MM.1S (cell line): ENCODE measurements around the gene PRKAG2.

ENCODE experiments used
- DNase-seq: peaks from one replicate; pipeline ENCODE4 v3.0.0-alpha.2; 2015
- H2AFZ ChIP-seq: fragments of 300-600 bp; sonication (generic); 2 replicates; pipeline ENCODE4 v1.6.0; 2016; ENCODE audit warnings: antibody characterized with exemption, low read length
- H3F3A ChIP-seq: fragments of 300-600 bp; sonication (generic); 2 replicates; pipeline ENCODE4 v1.6.1; 2016; ENCODE audit warnings: mild to moderate bottlenecking, antibody characterized with exemption, low read length, moderate library complexity, mixed read lengths; ENCODE audit not compliant: insufficient read depth
- H3K27ac ChIP-seq: fragments of 300-600 bp; sonication (generic); 2 replicates; pipeline ENCODE4 v1.5.1; 2016; ENCODE audit warnings: mild to moderate bottlenecking, low read length
- H3K27me3 ChIP-seq: fragments of 300-600 bp; sonication (generic); replicated peaks from 2 replicates; pipeline ENCODE4 v1.6.0; 2016; ENCODE audit warnings: low read length; ENCODE audit not compliant: insufficient read depth
- H3K36me3 ChIP-seq: fragments of 300-600 bp; sonication (generic); replicated peaks from 2 replicates; pipeline ENCODE4 v1.6.1; 2016; ENCODE audit warnings: mild to moderate bottlenecking, low read length, mixed read lengths; ENCODE audit not compliant: insufficient read depth
- H3K4me1 ChIP-seq: fragments of 300-600 bp; sonication (generic); 2 replicates; pipeline ENCODE4 v1.6.1; 2016; ENCODE audit warnings: low read length, mixed read lengths
- H3K4me2 ChIP-seq: fragments of 300-600 bp; sonication (generic); 2 replicates; pipeline ENCODE4 v1.6.0; 2016; ENCODE audit warnings: low read depth, low read length
- H3K4me3 ChIP-seq: fragments of 300-600 bp; sonication (generic); 2 replicates; pipeline ENCODE4 v1.5.1; 2016; ENCODE audit warnings: low read length, mixed read lengths
- H3K79me2 ChIP-seq: fragments of 300-600 bp; sonication (generic); 2 replicates; pipeline ENCODE4 v1.6.1; 2016; ENCODE audit warnings: mixed run types, low read length, mixed read lengths
- H3K9ac ChIP-seq: fragments of 300-600 bp; sonication (generic); 2 replicates; pipeline ENCODE4 v1.6.1; 2016; ENCODE audit warnings: low read length, mixed read lengths
- H3K9me2 ChIP-seq: fragments of 300-600 bp; sonication (generic); replicated peaks from 2 replicates; pipeline ENCODE4 v1.6.1; 2016; ENCODE audit warnings: mild to moderate bottlenecking, low read length, mixed read lengths; ENCODE audit not compliant: insufficient read depth
- H3K9me3 ChIP-seq: fragments of 300-600 bp; sonication (generic); replicated peaks from 2 replicates; pipeline ENCODE4 v1.6.1; 2016; ENCODE audit warnings: mild to moderate bottlenecking, low read length, mixed read lengths; ENCODE audit not compliant: insufficient read depth
- H4K20me1 ChIP-seq: fragments of 300-600 bp; sonication (generic); 2 replicates; pipeline ENCODE4 v1.6.1; 2016; ENCODE audit warnings: mild to moderate bottlenecking, low read length, moderate library complexity, mixed read lengths; ENCODE audit not compliant: insufficient read depth
- EZH2 ChIP-seq: fragments of 300-600 bp; sonication (generic); optimal IDR thresholded peaks from 2 replicates; pipeline ENCODE3; 2017; ENCODE audit warnings: low read depth, mild to moderate bottlenecking, antibody characterized with exemption, low read length, mixed read lengths
- EZH2phosphoT487 ChIP-seq: fragments of 300-600 bp; sonication (generic); IDR thresholded peaks from 2 replicates; pipeline ENCODE4 v1.6.1; 2018; ENCODE audit warnings: antibody characterized with exemption, low read length
- TF ChIP-seq, protein P1 (sequence below): fragments of 300-600 bp; sonication (generic); IDR thresholded peaks from 2 replicates; pipeline ENCODE4 v1.5.1; 2016; ENCODE audit warnings: antibody characterized with exemption, low read length, mixed read lengths

Gene PRKAG2

DNA sequence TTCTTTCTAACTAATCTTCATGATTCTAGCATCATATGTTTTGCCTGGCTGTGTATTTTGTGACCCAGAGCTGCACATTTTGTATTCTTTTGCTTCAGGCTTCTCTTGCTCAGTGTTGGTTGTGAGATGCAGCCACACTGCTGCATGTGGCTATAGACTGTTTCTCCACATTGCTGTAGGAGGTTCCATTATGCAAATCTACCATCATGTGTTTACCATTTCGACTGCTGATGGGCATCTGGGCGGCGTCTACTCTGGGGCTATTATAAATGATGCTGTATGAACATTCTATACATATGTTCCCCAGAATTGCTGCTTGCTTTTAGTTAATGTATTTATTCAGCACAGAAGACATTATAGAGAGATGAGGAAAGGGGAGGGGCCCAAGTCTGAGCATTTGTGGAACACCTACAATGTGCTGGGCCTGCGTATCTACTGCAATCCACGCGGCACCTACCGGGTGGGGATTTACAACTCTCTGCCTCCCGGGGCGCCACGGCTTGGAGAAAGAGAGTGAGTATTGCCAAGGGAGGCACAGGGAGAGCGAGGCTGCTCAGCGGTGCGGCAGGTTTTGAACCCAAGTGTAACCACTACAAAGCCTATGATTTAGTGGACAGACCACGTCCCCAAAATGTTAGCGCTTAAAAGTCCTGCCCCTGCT is 172.5 kb downstream of the PRKAG2 start:
- TF ChIP-seq EZH2 (no peak), EZH2phosphoT487 (no peak)
- TF ChIP-seq, protein P1, sequence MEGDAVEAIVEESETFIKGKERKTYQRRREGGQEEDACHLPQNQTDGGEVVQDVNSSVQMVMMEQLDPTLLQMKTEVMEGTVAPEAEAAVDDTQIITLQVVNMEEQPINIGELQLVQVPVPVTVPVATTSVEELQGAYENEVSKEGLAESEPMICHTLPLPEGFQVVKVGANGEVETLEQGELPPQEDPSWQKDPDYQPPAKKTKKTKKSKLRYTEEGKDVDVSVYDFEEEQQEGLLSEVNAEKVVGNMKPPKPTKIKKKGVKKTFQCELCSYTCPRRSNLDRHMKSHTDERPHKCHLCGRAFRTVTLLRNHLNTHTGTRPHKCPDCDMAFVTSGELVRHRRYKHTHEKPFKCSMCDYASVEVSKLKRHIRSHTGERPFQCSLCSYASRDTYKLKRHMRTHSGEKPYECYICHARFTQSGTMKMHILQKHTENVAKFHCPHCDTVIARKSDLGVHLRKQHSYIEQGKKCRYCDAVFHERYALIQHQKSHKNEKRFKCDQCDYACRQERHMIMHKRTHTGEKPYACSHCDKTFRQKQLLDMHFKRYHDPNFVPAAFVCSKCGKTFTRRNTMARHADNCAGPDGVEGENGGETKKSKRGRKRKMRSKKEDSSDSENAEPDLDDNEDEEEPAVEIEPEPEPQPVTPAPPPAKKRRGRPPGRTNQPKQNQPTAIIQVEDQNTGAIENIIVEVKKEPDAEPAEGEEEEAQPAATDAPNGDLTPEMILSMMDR = no peak
- Histone ChIP-seq H3K4me2 (no peak overlapping the region), H3K27ac (no peak overlapping the region), H3K79me2 (no peaks in the 10 kb centered on the region), H3K27me3 (peaks cover 28% of the 10 kb centered on the region; the same call in 1 of the 2 replicates), H4K20me1 (no peaks in the 10 kb centered on the region), H3F3A (no peaks in the 10 kb centered on the region), H3K9me2 (no peaks in the 10 kb centered on the region), H3K4me1 (no peaks in the 10 kb centered on the region), H3K9ac (no peak overlapping the region), H3K4me3 (no peak overlapping the region), H3K9me3 (no peaks in the 10 kb centered on the region), H3K36me3 (no peaks in the 10 kb centered on the region), H2AFZ (no peak overlapping the region)
- no peak for DNase-seq

DNA sequence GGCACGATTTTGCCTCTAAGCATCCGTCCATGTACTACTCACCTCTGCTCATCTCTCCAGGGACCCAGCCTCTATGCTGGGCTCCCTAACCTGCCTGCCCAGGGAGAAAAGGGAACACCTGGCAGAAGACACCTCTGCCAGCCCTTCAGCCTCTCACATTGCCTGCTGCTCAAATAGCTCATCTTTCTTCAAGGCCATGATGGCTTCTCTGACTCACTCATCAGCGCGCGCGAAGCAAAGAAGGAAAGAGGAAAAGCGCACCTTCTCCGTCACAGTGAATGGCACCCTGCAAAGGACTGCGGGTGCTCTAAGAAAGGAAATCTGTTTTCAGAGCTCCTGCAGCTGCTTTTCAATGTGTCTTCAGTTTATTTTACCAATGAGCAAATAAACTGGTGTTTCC is 174.0 kb downstream of the PRKAG2 start:
- DNase-seq = no peak
- no peaks in the 10 kb centered on the region for H3K36me3 ChIP-seq
- no peaks in the 10 kb centered on the region for H4K20me1 ChIP-seq
- H3K79me2 ChIP-seq = no peaks in the 10 kb centered on the region
- H3K4me3 ChIP-seq = no peak overlapping the region
- H3K9me2 ChIP-seq = no peaks in the 10 kb centered on the region
- no peak overlapping the region for H3K9ac ChIP-seq
- H3F3A ChIP-seq = no peaks in the 10 kb centered on the region
- H2AFZ ChIP-seq = no peak overlapping the region
- no peaks in the 10 kb centered on the region for H3K9me3 ChIP-seq
- no peaks in the 10 kb centered on the region for H3K4me1 ChIP-seq
- TF ChIP-seq, protein P1 = no peak
- no peak for TF ChIP-seq EZH2
- no peak overlapping the region for H3K4me2 ChIP-seq
- H3K27me3 ChIP-seq = peaks cover 28% of the 10 kb centered on the region; the same call in 1 of the 2 replicates
- H3K27ac ChIP-seq = no peak overlapping the region

DNA sequence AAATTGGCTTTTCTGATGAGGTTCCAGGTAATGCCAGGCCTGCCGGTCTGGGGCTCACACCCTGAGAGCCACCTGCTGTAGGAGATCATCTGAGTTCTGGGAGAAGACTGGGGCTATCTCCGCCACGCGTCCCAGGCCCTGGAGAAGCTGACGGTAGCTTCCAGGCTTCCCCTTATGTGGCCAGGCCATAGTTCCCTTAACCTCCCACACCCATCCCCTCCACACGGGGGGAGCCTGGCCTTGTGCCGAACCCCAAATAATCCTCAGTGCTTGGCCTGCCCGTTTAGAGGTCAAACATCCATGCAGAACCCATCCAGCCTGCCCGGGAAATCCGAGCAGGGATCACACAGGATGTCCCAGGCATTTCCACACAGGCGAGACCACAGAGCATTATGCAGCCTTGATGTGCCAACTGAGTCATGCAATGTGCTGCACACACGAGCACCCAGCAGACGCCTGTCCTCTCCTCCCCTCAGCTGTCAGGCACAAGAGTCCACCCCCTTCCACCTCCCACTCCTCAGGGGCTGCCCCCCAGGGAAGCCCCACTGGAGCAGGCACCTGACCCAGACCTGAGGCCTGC is 176.2 kb downstream of the PRKAG2 start:
- Histone ChIP-seq H3K27ac (no peak overlapping the region), H3K9ac (no peak overlapping the region), H3K4me3 (no peak overlapping the region), H3K79me2 (no peaks in the 10 kb centered on the region), H4K20me1 (no peaks in the 10 kb centered on the region), H3K36me3 (no peaks in the 10 kb centered on the region), H3K9me3 (no peaks in the 10 kb centered on the region), H3F3A (no peaks in the 10 kb centered on the region), H2AFZ (no peak overlapping the region), H3K4me1 (no peaks in the 10 kb centered on the region), H3K9me2 (no peaks in the 10 kb centered on the region), H3K27me3 (peaks cover 21% of the 10 kb centered on the region; the same call in 1 of the 2 replicates), H3K4me2 (no peak overlapping the region)
- DNase-seq = no peak
- no peak for TF ChIP-seq EZH2
- TF ChIP-seq, protein P1 = no peak
- no peak for TF ChIP-seq EZH2phosphoT487
